MCF 10A (cell line): ENCODE measurements around the gene GNL1. TPM values are rescaled to one million over a fixed set of nuclear protein-coding genes. Genes with fewer than 3 reads are reported as not detected.
"Not testable (repeated sequence)": the region's sequence is repeated elsewhere in the genome, so short reads cannot be mapped to it uniquely, and the experiment has no call there.

ENCODE experiments used
- BruUV-seq: library from RNA; stranded (reverse); fragments of 400-500 nt; replicated peaks from 2 replicates; lab custom pipeline; 2021; lab: Mats Ljungman, UMichigan
- CTCF ChIA-PET: fragments of 300-600 bp; sonication (Branson Sonifier 250); formaldehyde crosslinking; extraction: SDS; loops from one replicate; lab custom pipeline; 2021; ENCODE audit warnings: antibody characterized with exemption, inconsistent platforms; lab: Yijun Ruan, JAX
- POLR2A ChIA-PET: fragments of 300-600, 350-650 bp; sonication (Branson Sonifier 250); formaldehyde crosslinking; extraction: SDS; loops from one replicate; lab custom pipeline; 2020; ENCODE audit warnings: antibody characterized with exemption, inconsistent platforms; lab: Yijun Ruan, JAX
- DNase-seq: peaks from one replicate; pipeline ENCODE4 v3.0.0-alpha.2; 2018; ENCODE audit not compliant: unreplicated experiment
- H3K27ac Mint-ChIP-seq: one replicate; pipeline ENCODE4 v1.8.0; 2022; ENCODE audit warnings: mild to moderate bottlenecking, low read depth, mixed read lengths; ENCODE audit not compliant: unreplicated experiment
- H3K27me3 Mint-ChIP-seq: one replicate; pipeline ENCODE4 v1.8.0; 2022; ENCODE audit warnings: mixed read lengths; ENCODE audit not compliant: insufficient read depth, unreplicated experiment
- H3K36me3 Mint-ChIP-seq: one replicate; pipeline ENCODE4 v1.8.0; 2022; ENCODE audit warnings: mild to moderate bottlenecking, moderate library complexity, mixed read lengths; ENCODE audit not compliant: insufficient read depth, unreplicated experiment
- H3K4me1 Mint-ChIP-seq: one replicate; pipeline ENCODE4 v1.8.0; 2022; ENCODE audit warnings: mixed read lengths; ENCODE audit not compliant: insufficient read depth, unreplicated experiment
- H3K4me3 Mint-ChIP-seq: one replicate; pipeline ENCODE4 v1.8.0; 2022; ENCODE audit warnings: mild to moderate bottlenecking, moderate library complexity, mixed read lengths; ENCODE audit not compliant: unreplicated experiment
- H3K9me3 Mint-ChIP-seq: one replicate; pipeline ENCODE4 v1.8.0; 2022; ENCODE audit warnings: mixed read lengths; ENCODE audit not compliant: unreplicated experiment
- CTCF ChIP-seq: fragments of 200-600 bp; IDR thresholded peaks from one replicate; pipeline ENCODE4 v1.8.0; 2022; ENCODE audit warnings: antibody characterized with exemption, mild to moderate bottlenecking; ENCODE audit not compliant: unreplicated experiment
- intact Hi-C: fragments of 100-400 bp; cut with micrococcal nuclease; formaldehyde crosslinking; loops from 2 replicates; pipeline ENCODE4 v1.14.1; 2022
- total RNA-seq: library from RNA; stranded (reverse); gene quantifications from 2 replicates; pipeline ENCODE4 v1.2.3, GENCODE V29; 2022

The GNL1 gene
- total RNA-seq, 1 experiment from 2014 or later = 76.8 TPM

DNA sequence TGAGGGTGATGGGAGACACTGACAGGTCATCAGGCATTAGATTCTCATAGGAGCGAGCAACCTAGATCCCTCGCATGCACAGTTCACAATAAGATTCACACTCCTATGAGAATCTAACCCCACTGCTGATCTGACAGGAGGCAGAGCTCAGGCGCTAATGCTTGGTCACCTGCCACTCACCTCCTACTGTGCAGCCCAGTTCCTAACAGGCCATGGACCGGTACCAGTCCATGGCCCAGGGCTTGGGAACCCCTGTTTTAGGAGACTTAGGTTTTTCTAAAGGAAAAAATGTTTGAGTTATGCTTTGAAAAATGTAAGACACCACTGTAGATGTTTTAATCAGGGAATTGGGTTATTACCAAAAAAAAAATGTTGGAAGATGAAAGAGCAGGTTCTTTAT is 60.3 kb downstream of the GNL1 start:
- Mint-ChIP-seq H3K36me3 (peaks cover 28% of the 10 kb centered on the region), H3K27ac (no peak overlapping the region), H3K4me1 (peaks cover 8% of the 10 kb centered on the region), H3K27me3 (no peaks in the 10 kb centered on the region), H3K4me3 (no peak overlapping the region), H3K9me3 (no peaks in the 10 kb centered on the region)
- ChIA-PET CTCF (interaction anchor here (1.0 to 2.0 kb wide), 8 partner anchors 12 to 56 kb away, joined by 3 to 10 read pairs (median 6); no protein-coding TSS in a partner anchor), POLR2A (interaction anchor here (0.8 to 1.9 kb wide), 4 partner anchors 11 to 32 kb away, joined by 4 to 8 read pairs (median 5); no protein-coding TSS in a partner anchor)
- DNase-seq = no peak
- intact Hi-C loops = loop anchor here (1.0 to 2.0 kb wide), 3 partner anchors 21 to 48 kb away; no protein-coding TSS in a partner anchor
- TF ChIP-seq CTCF = no peak
- no TSS peak for BruUV-seq

DNA sequence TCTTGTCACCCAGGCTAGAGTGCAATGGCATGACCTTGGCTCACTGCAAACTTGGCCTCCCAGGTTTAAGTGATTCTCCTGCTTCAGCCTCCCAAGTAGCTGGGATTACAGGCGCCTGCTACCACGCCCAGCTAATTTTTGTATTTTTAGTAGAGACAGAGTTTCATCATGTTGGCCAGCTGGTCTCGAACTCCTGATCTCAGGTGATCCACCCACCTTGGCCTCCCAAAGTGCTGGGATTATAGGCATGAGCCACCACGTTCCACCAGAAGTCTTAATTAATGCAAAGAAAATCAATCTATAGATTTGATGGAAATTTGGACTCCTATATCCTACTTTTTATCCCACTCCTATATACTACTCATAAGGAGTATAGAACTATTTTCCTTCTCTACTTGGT is 61.2 kb downstream of the GNL1 start:
- BruUV-seq, H3K9me3 Mint-ChIP-seq, H3K27ac Mint-ChIP-seq, H3K27me3 Mint-ChIP-seq, intact Hi-C loops, H3K4me3 Mint-ChIP-seq, DNase-seq: not testable (repeated sequence)
- Mint-ChIP-seq H3K4me1 (peaks cover 11% of the 10 kb centered on the region), H3K36me3 (peaks cover 37% of the 10 kb centered on the region)
- ChIA-PET POLR2A (interaction anchor here (1.2 kb wide), 1 partner anchor 71 kb away, joined by 4 read pairs; no protein-coding TSS in a partner anchor), CTCF (interaction anchor here (0.9 to 3.0 kb wide), 3 partner anchors 13 to 50 kb away, joined by 3 to 10 read pairs (median 7); no protein-coding TSS in a partner anchor)

DNA sequence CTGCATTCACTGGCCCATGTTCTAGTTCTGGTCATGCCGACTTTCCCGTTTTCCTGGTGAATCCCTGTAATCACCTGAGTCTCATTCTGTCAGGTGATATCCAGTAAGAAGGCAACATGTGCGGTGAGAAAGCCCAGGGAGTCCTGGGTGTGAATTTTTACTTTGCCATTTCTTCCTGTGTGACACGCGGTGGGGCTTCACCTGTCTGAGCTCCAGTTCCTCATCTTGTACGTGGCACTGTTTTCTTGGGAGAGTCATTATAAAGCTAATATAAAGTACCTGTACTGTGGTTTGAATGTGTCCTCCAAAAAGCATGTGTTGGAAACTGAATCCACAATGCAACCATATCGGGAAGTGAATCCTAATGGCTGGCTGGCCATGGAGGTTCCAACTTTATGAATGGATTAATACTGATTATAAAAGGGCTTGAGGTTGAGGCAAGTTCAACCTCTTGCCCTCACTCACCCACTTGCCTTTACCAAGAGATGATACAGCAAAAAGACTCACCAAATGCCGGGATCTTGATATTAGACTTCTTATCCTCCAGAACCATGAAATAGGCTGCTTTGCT is 61.9 kb downstream of the GNL1 start:
- Mint-ChIP-seq H3K4me3 (no peak overlapping the region), H3K4me1 (peaks cover 11% of the 10 kb centered on the region), H3K9me3 (no peaks in the 10 kb centered on the region), H3K27ac (no peak overlapping the region), H3K27me3 (no peaks in the 10 kb centered on the region), H3K36me3 (peaks cover 42% of the 10 kb centered on the region)
- ChIA-PET POLR2A (interaction anchor here (0.7 to 2.3 kb wide), 7 partner anchors 11 to 72 kb away, joined by 3 to 6 read pairs (median 4); partner anchors contain the start of gene PRR3), CTCF (interaction anchor here (0.8 to 3.0 kb wide), 3 partner anchors 12 to 38 kb away, joined by 3 to 10 read pairs (median 6); no protein-coding TSS in a partner anchor)
- no peak for TF ChIP-seq CTCF
- no peak for DNase-seq
- BruUV-seq = no TSS peak
- intact Hi-C loops = no loop called here

GRCh38 chr6:30493643-30494250 is 62.5 kb downstream of the GNL1 start:
- intact Hi-C loops = no loop called here
- no peak for TF ChIP-seq CTCF
- H3K27ac Mint-ChIP-seq = peak overlapping the region; percentile 46
- TSS peak; percentile 3 for BruUV-seq
- peaks cover 11% of the 10 kb centered on the region for H3K4me1 Mint-ChIP-seq
- H3K36me3 Mint-ChIP-seq = peaks cover 47% of the 10 kb centered on the region
- CTCF ChIA-PET = interaction anchor here (0.6 to 3.0 kb wide), 4 partner anchors 11 to 49 kb away, joined by 3 to 10 read pairs (median 3); no protein-coding TSS in a partner anchor
- H3K4me3 Mint-ChIP-seq = no peak overlapping the region
- POLR2A ChIA-PET = interaction anchor here (0.6 to 2.3 kb wide), 8 partner anchors 11 to 362 kb away, joined by 3 to 6 read pairs (median 4); partner anchors contain the start of genes MRPS18B, PPP1R10 and PRR3
- H3K27me3 Mint-ChIP-seq = no peaks in the 10 kb centered on the region
- DNase-seq = no peak
- H3K9me3 Mint-ChIP-seq = no peaks in the 10 kb centered on the region
